ENCODE measurements around the gene TMEM187.

GRCh38 chrX:153959649-153960048 is 12.9 kb upstream of the TMEM187 start:
- TF ChIP-seq CTCF (conservative IDR thresholded peaks at IDR 0.05; ENCODE audit: low read depth, low read length) (no peak), CEBPB (IDR thresholded peaks at IDR 0.05; ENCODE audit: low read depth, low read length) (no peak), RCOR1 (IDR thresholded peaks at IDR 0.05; ENCODE audit: insufficient replicate concordance, low read length) (no peak), RAD21 (IDR thresholded peaks at IDR 0.05; ENCODE audit: low read length) (no peak), SMC3 (IDR thresholded peaks at IDR 0.05; ENCODE audit: low read depth, low read length) (no peak), RFX5 (IDR thresholded peaks at IDR 0.05; ENCODE audit: low read depth, low read length) (no peak), USF2 (IDR thresholded peaks at IDR 0.05; ENCODE audit: low read depth, low read length) (no peak), CHD1 (IDR thresholded peaks at IDR 0.05; ENCODE audit: low read depth, low read length) (no peak), MAFK (IDR thresholded peaks at IDR 0.05; ENCODE audit: low read depth, low read length) (no peak), POLR2A (IDR thresholded peaks at IDR 0.05; ENCODE audit: low read depth, low read length) (no peak), ELK1 (IDR thresholded peaks at IDR 0.05; ENCODE audit: borderline replicate concordance, low read depth, low read length) (no peak)

All from IMR-90 (cell line).